Stimulated activated naive CD8-positive, alpha-beta T cell treated with anti-CD3 and anti-CD28 coated beads, Interleukin-15, amount 100 ng/mL, for 72 hours (primary cell): ENCODE measurements around the gene CLMN.
A peak's percentile ranks its signal among the peaks of the same experiment; 100 is the strongest.

Source experiments
- ATAC-seq: fragments of 150-1000 bp; cut with Tn5 transposase; 2 replicates; pipeline ENCODE4 v1.10.0; 2021; ENCODE audit warnings: mild to moderate bottlenecking, moderate library complexity
- DNase-seq, 2 donors: peaks; one replicate each; pipeline ENCODE4 v3.0.0; 2021 to 2022
- H3K27ac Mint-ChIP-seq, 2 donors: one replicate each; pipeline ENCODE4 v1.8.0; 2022; ENCODE audit warnings: mild to moderate bottlenecking in 2 of 2, mixed read lengths in 2 of 2, moderate library complexity in 2 of 2
- H3K27me3 Mint-ChIP-seq: one replicate; pipeline ENCODE4 v1.8.0; 2022; ENCODE audit warnings: mixed read lengths
- H3K4me1 Mint-ChIP-seq: one replicate; pipeline ENCODE4 v1.8.0; 2022; ENCODE audit warnings: mild to moderate bottlenecking, mixed read lengths
- H3K4me3 Mint-ChIP-seq, 2 donors: one replicate each; pipeline ENCODE4 v1.8.0; 2022; ENCODE audit warnings: mild to moderate bottlenecking in 2 of 2, mixed read lengths in 2 of 2, moderate library complexity in 1 of 2
- H3K9me3 Mint-ChIP-seq, 2 donors: one replicate each; pipeline ENCODE4 v1.8.0; 2022; ENCODE audit warnings: mixed read lengths in 2 of 2

The CLMN gene

DNA sequence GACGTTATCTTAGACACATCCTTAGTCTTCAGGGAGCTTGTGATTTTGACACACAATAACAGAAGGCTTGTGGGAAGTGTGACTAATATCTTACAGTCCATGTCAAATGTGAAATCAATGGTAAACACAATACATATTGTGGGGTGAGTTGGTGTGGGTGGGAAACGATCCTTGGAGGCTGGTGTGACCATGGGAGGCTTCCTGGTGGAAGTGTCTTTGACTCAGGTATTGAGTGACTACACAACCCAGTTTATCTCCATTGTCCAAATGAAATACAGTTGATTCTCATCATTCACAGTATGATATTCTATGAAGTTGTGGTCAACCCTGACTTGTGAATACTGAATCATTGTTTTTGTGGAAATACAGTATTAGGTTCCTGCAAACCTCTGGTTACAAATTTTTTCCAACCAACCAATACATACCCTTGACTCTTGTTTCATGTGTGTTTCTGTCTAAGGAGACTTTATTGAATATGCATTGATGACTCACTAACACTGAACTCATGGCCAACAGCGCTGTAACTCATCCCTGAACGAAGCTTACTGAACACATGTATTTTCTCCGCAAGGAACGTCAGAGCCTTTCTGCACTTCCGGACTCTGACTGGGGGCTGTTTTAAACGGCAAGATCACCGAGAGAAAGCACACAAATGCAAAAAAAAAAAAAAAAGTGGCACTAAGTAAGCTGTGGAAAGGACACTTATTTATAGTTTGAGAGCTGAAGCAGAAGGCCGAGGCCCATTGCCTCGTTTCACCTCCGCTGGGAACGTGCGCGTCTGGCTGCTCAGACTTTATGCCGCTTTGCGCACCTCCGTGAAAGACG is 59.0 kb downstream of the CLMN start:
- peak; percentile 85 for ATAC-seq
- DNase-seq: peak; percentile 45 to 72
- no peaks in the 10 kb centered on the region for H3K27me3 Mint-ChIP-seq
- H3K4me1 Mint-ChIP-seq: peaks cover 28% of the 10 kb centered on the region
- H3K27ac Mint-ChIP-seq: peak overlapping the region; percentile 19 to 94
- H3K4me3 Mint-ChIP-seq: no peak overlapping the region
- H3K9me3 Mint-ChIP-seq: no peaks in the 10 kb centered on the region

DNA sequence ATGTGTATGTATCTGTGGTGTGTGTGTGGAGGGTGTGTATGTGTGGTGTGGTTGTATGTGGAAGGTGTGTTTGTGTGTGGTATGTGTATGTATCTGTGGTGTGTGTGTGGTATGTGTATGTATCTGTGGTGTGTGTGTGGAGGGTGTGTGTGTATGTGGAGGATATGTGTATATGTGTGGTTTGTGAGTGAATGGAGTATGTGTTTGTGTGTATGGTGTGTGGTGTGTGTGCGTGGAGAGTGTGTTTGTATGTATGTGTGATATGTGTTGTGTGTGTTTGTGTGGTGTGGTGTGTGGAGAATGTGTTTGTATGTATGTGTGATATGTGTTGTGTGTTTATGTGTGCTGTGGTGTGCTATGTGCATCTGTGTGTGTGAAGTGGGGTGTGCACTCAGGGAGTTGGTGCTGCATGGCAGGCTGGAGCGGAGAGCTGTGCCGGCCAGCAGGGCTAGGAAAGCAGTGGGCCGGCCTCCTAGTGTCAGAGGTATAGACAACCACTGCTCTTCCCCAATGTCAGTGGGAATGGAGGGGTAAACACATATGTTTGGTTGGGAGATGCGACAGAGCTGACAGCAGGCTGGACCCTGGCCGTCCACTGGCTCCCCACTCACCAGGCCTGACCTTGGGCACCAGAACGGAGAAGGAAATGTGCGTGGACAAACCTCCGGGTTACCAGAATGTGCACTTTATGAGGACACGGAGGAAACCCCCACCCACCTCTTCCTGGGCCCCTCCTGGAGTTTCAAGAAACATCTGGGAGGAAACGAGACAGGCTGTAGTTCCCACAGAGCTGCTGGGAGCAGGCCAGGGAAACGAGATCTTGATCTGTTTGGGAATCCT is 60.7 kb downstream of the CLMN start:
- Mint-ChIP-seq H3K9me3 (no peaks in the 10 kb centered on the region), H3K27ac (no peak overlapping the region), H3K27me3 (no peaks in the 10 kb centered on the region), H3K4me3 (no peak overlapping the region), H3K4me1 (peaks cover 11% of the 10 kb centered on the region)
- no peak for ATAC-seq
- DNase-seq: no peak

DNA sequence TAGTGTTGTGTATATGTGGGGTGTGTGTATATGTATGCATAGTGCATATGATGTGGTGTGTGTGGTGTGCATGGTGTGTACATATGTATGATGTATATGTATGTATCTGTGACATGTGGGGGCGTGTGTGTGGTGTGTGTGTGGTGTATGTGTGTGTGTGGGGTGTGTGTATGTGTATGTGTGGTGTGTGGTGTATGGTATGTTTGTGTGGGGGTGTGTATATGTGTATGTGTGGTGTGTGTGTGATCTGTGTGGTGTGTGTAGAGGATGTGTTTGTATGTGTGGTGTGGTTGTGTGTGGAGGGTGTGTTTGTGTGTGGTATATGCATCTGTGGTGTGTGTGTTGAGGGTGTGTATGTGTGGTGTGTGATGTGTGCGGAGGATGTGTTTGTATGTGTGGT is 61.6 kb downstream of the CLMN start:
- Mint-ChIP-seq H3K9me3 (no peaks in the 10 kb centered on the region), H3K4me3 (no peak overlapping the region), H3K27me3 (no peaks in the 10 kb centered on the region), H3K27ac (no peak overlapping the region), H3K4me1 (peaks cover 11% of the 10 kb centered on the region)
- no peak for DNase-seq
- ATAC-seq: no peak

DNA sequence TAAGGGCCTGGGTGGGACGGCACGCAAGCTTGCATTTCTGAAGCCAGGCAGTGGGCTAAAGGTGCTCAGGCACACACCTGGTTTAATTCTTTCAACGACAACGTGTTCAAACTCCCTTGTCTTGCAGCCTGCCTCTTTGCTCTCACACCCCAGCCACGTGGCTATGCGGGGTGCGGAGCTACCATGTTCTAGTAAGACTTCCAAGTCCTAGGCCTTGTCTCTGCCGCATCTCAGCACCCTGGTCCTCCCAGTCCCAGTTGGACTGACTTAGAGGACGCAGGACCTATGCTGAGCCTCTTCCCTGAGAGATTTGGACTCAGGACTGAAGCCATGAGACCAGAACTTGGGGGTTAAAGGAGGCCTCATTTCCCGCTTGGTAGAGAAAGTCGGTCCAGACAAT is 62.2 kb downstream of the CLMN start:
- Mint-ChIP-seq H3K27me3 (no peaks in the 10 kb centered on the region), H3K4me3 (no peak overlapping the region), H3K9me3 (no peaks in the 10 kb centered on the region), H3K27ac (no peak overlapping the region), H3K4me1 (peaks cover 11% of the 10 kb centered on the region)
- no peak for DNase-seq
- ATAC-seq: no peak

DNA sequence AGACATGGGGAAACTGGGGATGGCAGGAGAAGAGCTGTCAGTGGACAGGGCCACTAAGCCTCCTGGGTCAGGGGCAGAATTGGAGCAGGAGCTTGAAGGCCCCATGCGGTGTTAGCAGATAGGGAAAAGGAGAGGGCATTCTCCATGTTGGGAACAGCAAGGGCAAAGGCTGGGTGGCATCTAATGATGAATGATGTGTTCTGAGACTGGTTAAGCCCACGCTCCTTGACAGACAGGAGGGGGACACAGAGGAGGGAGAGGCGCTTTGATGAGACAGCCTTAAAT is 63.0 kb downstream of the CLMN start:
- Mint-ChIP-seq H3K9me3 (no peaks in the 10 kb centered on the region), H3K4me3 (no peak overlapping the region), H3K27ac (no peak overlapping the region), H3K27me3 (no peaks in the 10 kb centered on the region), H3K4me1 (peaks cover 6% of the 10 kb centered on the region)
- ATAC-seq: no peak
- DNase-seq: no peak

DNA sequence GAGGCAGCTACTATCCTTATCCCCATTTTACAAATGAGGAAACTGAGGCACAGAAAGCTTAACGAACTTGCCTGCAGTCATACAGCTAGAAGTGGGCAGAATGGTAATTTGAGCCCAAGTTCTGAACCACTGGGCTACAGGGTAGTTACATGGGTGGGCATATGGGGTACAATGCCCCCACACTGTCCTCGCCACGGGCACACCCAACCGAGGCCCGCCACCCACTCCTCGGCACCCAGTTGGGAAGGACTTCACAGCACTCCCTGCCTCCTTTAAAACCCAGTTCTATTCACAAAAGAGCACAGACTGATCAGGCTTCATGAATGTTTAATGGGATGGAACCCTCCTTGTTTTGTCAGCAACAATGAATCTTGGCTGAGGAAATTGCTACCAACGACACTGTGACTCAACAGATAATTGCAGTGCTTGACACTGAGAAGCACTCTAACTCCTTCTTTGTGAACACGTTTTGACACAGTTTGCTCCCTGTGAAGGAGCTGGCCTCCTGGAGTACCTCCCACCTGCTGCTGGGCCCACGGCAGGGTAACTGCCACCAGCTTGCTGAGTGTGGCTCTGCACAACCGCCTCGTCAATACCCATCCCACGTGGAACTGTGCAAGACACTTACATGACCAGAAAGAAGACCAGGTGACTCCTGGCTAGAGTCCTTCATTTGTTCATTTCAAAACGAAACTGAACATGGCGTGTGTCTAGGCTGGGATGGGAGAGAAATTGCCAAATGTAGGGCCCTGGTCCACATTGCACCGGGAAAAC is 63.5 kb downstream of the CLMN start:
- H3K27me3 Mint-ChIP-seq: no peaks in the 10 kb centered on the region
- ATAC-seq (no peak), DNase-seq (no peak)
- H3K27ac Mint-ChIP-seq: no peak overlapping the region
- H3K4me1 Mint-ChIP-seq: peaks cover 6% of the 10 kb centered on the region
- H3K9me3 Mint-ChIP-seq: no peaks in the 10 kb centered on the region
- no peak overlapping the region for H3K4me3 Mint-ChIP-seq

DNA sequence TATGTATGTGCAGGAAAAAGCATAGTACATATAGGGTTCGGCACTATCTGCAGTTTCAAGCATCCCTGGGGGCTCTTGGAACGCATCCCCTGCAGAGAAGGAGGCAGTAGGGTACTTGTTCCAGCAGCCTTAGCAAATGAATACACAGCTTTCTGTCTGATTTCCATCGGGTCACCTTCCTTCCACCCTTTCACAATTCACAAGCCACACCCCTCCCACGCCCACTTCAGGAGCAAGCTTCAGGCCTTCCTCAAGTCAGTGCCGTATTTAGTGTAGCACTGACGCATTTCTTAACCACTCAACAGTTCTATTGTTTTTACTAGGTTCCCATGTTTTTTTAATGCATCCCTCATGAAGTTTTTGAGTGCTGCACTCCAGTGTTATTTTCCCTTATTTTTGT is 64.2 kb downstream of the CLMN start:
- peaks cover 7% of the 10 kb centered on the region for H3K27me3 Mint-ChIP-seq
- peaks cover 6% of the 10 kb centered on the region for H3K4me1 Mint-ChIP-seq
- no peak overlapping the region for H3K4me3 Mint-ChIP-seq
- ATAC-seq (no peak), DNase-seq (no peak)
- H3K27ac Mint-ChIP-seq: no peak overlapping the region
- no peaks in the 10 kb centered on the region for H3K9me3 Mint-ChIP-seq

DNA sequence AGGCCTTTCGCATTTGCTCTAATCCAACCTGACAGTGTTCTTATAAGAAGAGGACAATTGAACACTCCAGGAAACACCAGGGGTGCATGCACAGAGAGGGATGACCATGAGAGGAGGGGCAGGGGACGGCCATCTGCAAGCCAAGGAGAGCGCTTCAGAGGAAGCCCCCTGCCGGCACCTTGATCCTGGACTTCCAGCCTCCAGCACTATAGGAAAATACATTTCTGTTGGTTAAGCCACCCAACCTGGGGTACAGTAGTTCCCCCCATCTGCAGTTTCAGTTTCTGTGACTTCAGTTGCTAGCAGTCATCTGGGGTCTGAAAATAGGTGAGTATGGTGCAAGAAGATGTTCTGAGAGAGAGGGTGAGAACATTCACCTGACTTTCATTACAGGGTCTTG is 64.7 kb downstream of the CLMN start:
- Mint-ChIP-seq H3K4me3 (no peak overlapping the region), H3K27ac (no peak overlapping the region), H3K4me1 (peaks cover 6% of the 10 kb centered on the region), H3K9me3 (no peaks in the 10 kb centered on the region), H3K27me3 (peaks cover 12% of the 10 kb centered on the region)
- ATAC-seq: peak; percentile 53
- no peak for DNase-seq

DNA sequence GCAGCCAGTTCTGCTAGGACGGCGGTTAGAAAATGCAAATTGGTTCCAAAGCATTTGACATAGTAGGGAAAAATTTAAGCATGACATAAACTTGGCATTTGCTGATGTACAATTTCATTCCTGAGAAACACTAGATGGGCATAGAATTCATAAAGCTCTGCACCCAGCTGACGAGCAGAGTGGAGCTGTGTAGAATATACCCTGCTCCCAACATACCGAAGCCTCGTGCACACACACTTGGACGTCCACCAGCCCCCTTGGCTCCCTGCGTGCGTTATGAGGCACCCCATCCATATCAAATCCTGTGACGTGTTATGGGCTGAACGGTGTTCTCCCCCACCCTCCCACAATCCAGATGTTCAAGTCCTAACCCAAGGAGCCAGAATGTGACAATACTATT is 65.4 kb downstream of the CLMN start:
- no peaks in the 10 kb centered on the region for H3K9me3 Mint-ChIP-seq
- no peak overlapping the region for H3K4me3 Mint-ChIP-seq
- ATAC-seq: no peak
- H3K27me3 Mint-ChIP-seq: peaks cover 19% of the 10 kb centered on the region
- no peak overlapping the region for H3K27ac Mint-ChIP-seq
- DNase-seq: no peak
- peaks cover 6% of the 10 kb centered on the region for H3K4me1 Mint-ChIP-seq

DNA sequence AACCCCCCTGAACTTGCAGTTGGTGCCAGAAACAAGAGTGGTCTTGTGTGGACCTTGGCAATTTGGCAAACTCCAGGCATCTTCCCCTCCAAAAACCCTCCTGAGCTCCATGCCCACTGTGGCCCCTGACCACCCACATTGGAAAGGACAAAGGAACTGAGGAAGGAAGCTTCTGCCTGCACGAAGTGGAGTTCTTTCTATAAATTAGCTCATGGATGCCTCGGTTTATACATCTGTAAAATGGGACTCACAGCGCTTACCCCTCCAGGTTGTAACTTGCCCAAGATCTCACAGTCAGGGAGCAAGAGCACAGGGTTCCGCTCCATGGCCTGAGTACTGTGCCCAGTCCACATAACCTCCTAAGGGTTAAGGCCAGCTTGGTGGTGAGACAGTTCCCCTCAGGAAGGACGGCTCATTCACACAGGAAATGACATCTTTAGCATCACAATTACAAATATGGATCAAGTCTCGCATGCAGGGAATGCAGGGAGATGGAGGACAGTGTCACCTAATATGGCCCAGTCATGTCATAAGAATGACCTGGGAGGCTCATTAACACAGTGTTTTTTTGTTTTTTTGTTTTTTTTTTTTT is 66.6 kb downstream of the CLMN start:
- H3K4me1 Mint-ChIP-seq: peaks cover 6% of the 10 kb centered on the region
- ATAC-seq: no peak

DNA sequence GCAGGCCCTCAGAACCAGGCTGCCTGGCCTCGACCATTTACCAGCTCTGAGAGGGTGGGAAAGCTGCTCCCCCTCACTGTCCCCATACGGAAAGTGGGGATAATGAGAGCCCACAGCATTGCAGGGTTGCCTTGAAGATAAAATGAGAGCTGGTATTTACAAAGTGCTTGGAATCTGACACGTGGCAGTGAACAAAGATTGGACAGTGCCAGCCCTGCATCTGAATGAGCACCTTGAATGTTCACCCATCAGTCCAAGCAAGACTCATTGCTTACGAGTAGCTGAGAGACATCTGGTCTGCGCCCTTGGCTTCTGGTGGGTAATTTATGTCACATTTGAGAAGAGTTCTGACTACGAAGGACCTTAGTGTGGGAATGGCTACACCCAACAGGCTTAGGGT is 67.5 kb downstream of the CLMN start:
- H3K27me3 Mint-ChIP-seq: peaks cover 29% of the 10 kb centered on the region
- peaks cover 6% of the 10 kb centered on the region for H3K4me1 Mint-ChIP-seq
- no peak overlapping the region for H3K27ac Mint-ChIP-seq
- no peaks in the 10 kb centered on the region for H3K9me3 Mint-ChIP-seq
- no peak for DNase-seq
- ATAC-seq: no peak
- no peak overlapping the region for H3K4me3 Mint-ChIP-seq

More for the DNA sequence above, 66.6 kb downstream of the CLMN start:
- no peaks in the 10 kb centered on the region for H3K9me3 Mint-ChIP-seq
- no peak for DNase-seq
- no peak overlapping the region for H3K4me3 Mint-ChIP-seq
- H3K27me3 Mint-ChIP-seq: peaks cover 22% of the 10 kb centered on the region
- H3K27ac Mint-ChIP-seq: no peak overlapping the region

DNA sequence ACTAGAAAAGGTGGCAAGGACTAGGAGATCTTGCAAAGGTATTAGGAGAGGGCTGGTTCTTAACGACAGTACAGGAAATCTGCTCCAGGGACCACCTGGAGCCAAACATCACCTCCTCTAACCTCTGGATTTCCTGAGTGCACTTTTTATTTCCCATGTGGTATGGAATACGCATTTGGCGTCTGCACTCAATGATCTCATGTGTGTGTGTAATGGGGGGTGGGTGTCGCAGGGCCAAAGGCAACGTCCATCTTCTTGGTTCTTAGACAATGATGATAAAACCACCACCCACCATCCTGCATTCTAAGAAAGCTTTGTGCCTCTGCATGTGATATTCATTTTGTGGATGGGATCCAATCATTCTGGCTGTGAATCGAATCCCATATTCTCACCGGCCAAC is 68.8 kb downstream of the CLMN start:
- DNase-seq (no peak), ATAC-seq (no peak)
- H3K27ac Mint-ChIP-seq: no peak overlapping the region
- no peak overlapping the region for H3K4me3 Mint-ChIP-seq
- peaks cover 7% of the 10 kb centered on the region for H3K4me1 Mint-ChIP-seq
- H3K27me3 Mint-ChIP-seq: peaks cover 29% of the 10 kb centered on the region
- H3K9me3 Mint-ChIP-seq: no peaks in the 10 kb centered on the region

DNA sequence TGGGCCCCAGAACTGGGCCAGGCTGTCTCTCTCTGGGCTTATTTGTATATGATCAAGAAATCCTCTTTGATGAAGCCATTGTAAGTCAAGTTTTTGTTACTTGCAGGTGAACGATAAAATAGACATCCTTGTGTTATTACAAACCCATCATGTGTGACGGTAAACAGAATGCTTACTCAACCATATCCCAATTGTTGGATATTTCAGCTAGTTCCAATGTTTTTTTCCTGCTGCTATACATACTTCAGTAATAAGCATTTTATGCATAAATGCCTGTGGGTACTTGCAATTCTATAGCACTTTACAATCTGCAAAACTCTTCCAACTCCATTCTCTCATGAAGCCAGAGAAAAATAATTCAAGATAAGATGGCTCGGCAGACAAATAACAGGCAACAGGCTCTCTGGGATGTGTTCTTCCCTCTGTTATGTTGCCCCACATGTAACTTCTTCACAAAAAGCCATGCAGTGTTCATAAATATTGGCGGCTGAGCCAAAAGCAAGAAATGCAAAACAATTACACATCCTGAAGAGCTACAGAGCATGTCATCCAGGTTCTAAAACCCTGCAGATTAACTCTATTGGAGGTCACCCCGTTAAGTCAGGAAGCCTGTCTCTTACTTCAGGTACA is 69.5 kb downstream of the CLMN start:
- peaks cover 8% of the 10 kb centered on the region for H3K4me1 Mint-ChIP-seq
- H3K27ac Mint-ChIP-seq: no peak overlapping the region
- no peak overlapping the region for H3K4me3 Mint-ChIP-seq
- ATAC-seq (no peak), DNase-seq (no peak)
- peaks cover 0 to 4% of the 10 kb centered on the region in 2 donors for H3K9me3 Mint-ChIP-seq
- H3K27me3 Mint-ChIP-seq: peaks cover 29% of the 10 kb centered on the region

DNA sequence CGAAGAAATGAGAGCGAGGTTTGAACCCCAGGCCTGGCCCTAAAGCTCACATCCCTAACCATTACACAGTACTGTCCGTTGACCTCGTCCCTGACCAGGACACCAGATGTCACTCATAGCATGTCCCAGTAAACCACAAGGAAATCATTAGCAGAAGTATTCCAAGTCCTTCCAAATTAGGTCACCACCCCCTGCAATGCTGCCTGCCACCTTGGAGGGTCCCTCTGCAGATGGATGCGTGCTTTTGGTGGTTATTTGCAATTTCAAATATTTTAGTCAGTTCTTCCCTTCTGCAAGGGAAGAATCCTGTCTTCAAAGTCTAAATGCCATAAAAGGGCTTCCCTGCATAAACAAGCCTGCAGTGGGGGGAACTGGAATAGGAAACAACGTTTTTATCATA is 71.3 kb downstream of the CLMN start:
- Mint-ChIP-seq H3K27me3 (peaks cover 29% of the 10 kb centered on the region), H3K4me1 (peaks cover 8% of the 10 kb centered on the region), H3K4me3 (no peak overlapping the region), H3K9me3 (peaks cover 0 to 7% of the 10 kb centered on the region in 2 donors), H3K27ac (no peak overlapping the region)
- no peak for DNase-seq
- no peak for ATAC-seq

DNA sequence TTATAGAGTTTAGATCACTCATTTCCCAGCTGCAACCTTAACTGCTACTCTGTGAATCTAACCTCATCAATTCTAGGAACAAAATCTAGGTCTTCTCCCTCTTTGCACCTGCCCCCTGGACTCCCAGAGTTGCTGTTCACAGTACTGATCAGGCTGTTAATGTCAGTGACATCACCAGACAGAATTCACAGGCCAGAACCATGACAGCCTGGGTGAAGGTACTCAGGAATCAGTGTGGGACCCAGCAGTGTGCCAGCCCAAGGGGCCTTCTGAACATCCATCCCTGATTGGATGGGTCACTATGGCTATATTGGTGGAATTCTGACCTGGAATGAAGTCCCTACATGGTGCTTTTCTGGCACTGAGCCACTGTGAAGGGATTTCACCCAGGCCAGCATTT is 72.8 kb downstream of the CLMN start:
- no peak for DNase-seq
- H3K9me3 Mint-ChIP-seq: peaks cover 0 to 7% of the 10 kb centered on the region in 2 donors
- peaks cover 29% of the 10 kb centered on the region for H3K27me3 Mint-ChIP-seq
- ATAC-seq: no peak
- no peak overlapping the region for H3K27ac Mint-ChIP-seq
- H3K4me1 Mint-ChIP-seq: peaks cover 8% of the 10 kb centered on the region
- H3K4me3 Mint-ChIP-seq: no peak overlapping the region
